A549 (cell line): ENCODE measurements around the gene WDR62.
"Not testable (repeated sequence)": the region's sequence is repeated elsewhere in the genome, so short reads cannot be mapped to it uniquely, and the experiment has no call there.

Source experiments
- HOXA7 ChIP-seq: fragments of 250-450 bp; sonication (Bioruptor Pico); IDR thresholded peaks from 2 replicates; pipeline ENCODE4 v1.5.0; 2020; ENCODE audit warnings: mild to moderate bottlenecking, moderate library complexity
- POLR2A ChIP-seq: IDR thresholded peaks from 2 replicates; pipeline ENCODE4 v1.6.1; 2012; ENCODE audit warnings: mild to moderate bottlenecking, low read length
- RAD21 ChIP-seq, 2 experiments: fragments of >200 bp in 1 of 2; sonication (Bioruptor Twin) in 1 of 2; formaldehyde crosslinking in 1 of 2; IDR thresholded peaks in 1 of 2; conservative IDR thresholded peaks in 1 of 2; 2 replicates in 1 of 2; 3 replicates in 1 of 2; pipeline ENCODE4 v1.6.1; 2012 to 2018; ENCODE audit warnings: inconsistent platforms in 1 of 2
- SMC3 ChIP-seq: fragments of >200 bp; sonication (Bioruptor Twin); formaldehyde crosslinking; IDR thresholded peaks from 3 replicates; pipeline ENCODE4 v1.6.1; 2018; ENCODE audit warnings: inconsistent platforms
- TF ChIP-seq, protein P1 (sequence below): fragments of >200 bp; sonication (Bioruptor Twin); formaldehyde crosslinking; IDR thresholded peaks from 3 replicates; pipeline ENCODE4 v1.5.1; 2016

GRCh38 chr19:36041092-36041491 is 13.6 kb upstream of the WDR62 start:
- TF ChIP-seq POLR2A; SMC3; RAD21 (conservative IDR thresholded peaks at IDR 0.05 in 1 of 2, IDR thresholded peaks at IDR 0.05 in 1 of 2); HOXA7 (CRISPR knock-in tag): not testable (repeated sequence)
- TF ChIP-seq, protein P1, sequence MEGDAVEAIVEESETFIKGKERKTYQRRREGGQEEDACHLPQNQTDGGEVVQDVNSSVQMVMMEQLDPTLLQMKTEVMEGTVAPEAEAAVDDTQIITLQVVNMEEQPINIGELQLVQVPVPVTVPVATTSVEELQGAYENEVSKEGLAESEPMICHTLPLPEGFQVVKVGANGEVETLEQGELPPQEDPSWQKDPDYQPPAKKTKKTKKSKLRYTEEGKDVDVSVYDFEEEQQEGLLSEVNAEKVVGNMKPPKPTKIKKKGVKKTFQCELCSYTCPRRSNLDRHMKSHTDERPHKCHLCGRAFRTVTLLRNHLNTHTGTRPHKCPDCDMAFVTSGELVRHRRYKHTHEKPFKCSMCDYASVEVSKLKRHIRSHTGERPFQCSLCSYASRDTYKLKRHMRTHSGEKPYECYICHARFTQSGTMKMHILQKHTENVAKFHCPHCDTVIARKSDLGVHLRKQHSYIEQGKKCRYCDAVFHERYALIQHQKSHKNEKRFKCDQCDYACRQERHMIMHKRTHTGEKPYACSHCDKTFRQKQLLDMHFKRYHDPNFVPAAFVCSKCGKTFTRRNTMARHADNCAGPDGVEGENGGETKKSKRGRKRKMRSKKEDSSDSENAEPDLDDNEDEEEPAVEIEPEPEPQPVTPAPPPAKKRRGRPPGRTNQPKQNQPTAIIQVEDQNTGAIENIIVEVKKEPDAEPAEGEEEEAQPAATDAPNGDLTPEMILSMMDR = not testable (repeated sequence)
